HG03457 (cell line): ENCODE measurements around the gene APOL1.
"Not testable (repeated sequence)": the region's sequence is repeated elsewhere in the genome, so short reads cannot be mapped to it uniquely, and the experiment has no call there.

ENCODE experiments used
- ATAC-seq: cut with Tn5 transposase; IDR thresholded peaks from one replicate; pipeline ENCODE4 v1.9.1; 2021; ENCODE audit warnings: moderate number of reproducible peaks; ENCODE audit not compliant: unreplicated experiment

Gene APOL1

DNA sequence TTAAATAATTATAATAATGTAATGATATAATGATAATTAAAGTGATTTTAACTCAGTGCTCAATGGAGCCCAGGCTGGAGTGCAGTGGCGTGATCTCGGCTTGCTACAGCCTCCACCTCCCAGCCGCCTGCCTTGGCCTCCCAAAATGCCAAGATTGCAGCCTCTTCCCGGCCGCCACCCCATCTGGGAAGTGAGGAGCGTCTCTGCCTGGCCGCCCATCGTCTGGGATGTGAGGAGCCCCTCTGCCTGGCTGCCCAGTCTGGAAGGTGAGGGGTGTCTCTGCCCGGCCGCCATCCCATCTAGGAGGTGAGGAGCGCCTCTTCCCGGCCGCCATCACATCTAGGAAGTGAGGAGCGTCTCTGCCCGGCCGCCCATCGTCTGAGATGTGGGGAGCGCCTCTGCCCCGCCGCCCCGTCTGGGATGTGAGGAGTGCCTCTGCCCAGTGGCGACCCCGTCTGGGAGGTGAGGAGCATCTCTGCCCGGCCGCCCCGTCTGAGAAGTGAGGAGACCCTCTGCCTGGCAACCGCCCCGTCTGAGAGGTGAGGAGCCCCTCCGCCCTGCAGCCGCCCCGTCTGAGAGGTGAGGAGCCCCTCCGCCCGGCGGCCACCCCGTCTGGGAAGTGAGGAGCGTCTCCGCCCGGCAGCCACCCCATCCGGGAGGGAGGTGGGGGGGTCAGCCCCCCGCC is 37.6 kb downstream of the APOL1 start:
- not testable (repeated sequence) for ATAC-seq

DNA sequence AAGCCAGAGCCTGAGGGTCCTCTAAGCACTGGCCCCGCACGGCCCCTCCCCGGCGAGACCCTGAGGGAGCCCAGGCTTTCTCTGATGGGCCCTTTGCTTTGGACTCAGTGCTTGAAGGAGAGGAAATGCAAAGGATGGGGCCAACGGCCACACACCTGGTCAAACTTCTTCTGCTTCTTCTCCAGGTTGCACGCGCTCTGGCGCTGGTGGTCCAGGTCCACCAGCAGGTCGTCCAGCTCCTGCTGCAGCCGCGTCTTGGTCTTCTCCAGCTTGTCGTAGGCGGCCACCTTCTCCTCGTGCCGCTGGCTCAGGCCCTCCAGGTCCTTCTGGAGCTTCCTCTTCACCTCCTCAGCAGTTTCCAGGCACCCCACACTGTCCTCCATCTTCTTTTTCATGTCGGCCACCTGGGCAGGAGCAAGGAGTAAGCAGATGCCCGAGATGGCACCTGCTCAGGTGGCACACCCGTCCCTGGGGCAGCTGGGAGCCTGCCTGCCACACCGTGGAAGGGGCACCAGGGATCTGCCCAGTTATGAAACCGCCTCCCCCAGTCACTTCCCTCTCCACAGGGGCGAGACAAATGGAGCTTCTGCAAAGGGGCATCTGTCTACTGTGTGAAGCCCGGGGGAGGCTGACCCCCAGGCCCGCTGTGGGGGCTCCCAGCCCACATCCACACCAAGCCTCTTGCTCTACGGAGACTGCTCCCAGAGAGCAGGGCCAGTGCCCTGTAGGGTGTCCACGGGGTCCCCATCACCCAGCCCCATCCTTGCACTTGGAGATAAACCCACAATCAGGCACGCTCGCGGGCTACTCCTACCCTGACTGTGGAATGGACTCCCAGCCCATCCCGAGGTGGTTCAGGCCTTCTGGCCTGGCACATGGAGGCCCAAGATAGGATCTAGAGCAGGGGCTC is 39.2 kb downstream of the APOL1 start:
- no peak for ATAC-seq

DNA sequence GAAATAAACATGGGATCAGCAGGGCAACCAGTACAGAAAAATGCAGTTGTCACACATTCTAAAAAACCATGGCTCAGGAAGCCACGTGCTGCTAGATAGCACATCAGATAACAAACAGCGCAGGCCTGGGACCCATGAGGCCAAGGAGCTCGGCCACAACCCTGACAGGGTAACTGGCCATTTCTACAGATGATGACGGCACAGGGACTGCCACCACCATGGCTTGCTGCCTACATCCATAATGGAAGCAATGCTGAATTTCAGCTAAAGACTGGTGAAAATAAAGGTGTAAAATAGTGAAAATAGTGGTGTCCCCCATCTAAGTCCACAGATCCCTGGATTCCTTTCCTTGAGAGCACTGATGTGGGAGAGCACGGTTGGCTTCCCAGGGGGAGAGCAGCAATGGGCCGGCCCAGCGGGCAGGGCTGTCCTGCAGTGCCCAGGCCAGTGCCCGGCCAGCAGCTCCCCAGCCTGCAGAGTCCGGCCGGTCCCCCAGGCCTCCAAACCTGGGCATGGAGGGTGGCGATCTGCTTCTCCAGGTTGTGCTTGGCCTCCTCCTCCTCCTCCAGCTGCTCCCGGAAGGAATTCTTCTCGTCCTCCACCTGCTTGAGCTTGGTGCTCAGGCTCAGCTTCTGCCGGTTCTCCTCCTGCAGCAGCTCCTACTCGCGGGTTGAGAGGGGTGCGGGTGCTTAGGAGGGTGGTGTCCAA is 40.0 kb downstream of the APOL1 start:
- no peak for ATAC-seq

DNA sequence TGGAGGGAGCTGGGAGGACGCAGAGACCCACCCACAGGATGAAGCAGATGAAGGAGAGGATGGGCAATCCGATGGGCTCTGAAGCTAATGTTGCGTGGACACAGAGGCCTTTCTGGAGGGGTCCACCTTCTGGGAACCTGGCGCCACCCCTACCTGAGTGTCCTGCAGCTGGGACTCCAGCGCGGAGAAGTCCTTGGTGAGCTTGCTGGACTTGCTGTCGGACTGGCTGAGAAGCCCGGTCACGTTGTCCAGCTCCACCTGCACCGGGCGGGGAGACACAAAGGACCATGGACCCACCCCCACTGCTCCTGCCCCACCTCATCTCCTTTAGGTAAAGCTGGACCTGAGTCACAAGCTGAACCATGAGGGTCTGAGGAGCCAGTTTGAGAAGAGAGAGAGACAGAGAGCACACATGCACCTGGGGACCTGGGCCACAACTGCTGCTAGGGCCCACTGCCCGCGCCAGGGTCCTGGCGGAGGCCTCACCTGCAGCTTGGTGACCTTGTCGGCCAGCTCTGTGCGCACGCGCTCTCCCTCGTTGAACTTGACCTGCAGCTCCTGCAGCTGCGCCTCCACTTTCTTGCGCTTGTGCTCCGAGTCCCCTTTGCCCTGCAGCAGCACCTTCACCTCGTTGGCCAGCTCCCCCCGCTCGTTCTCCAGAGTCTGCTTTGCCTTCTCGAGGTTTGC is 40.8 kb downstream of the APOL1 start:
- no peak for ATAC-seq

DNA sequence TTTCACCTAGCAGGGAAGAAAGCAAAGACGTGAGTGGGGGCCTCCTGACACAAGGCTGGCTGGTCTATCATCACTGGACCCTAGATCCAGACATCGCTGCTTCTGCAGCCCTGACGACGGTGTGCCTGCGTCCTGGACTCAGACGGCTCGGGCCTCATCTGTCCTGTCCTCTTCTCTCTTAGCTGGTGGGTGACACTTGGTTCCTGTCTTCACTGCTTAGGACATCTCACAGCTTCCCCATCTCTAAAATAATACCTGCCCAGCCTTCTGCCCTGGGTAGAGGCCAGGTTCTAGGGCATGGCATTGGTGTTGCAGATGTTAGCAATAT is 41.3 kb downstream of the APOL1 start:
- no peak for ATAC-seq

DNA sequence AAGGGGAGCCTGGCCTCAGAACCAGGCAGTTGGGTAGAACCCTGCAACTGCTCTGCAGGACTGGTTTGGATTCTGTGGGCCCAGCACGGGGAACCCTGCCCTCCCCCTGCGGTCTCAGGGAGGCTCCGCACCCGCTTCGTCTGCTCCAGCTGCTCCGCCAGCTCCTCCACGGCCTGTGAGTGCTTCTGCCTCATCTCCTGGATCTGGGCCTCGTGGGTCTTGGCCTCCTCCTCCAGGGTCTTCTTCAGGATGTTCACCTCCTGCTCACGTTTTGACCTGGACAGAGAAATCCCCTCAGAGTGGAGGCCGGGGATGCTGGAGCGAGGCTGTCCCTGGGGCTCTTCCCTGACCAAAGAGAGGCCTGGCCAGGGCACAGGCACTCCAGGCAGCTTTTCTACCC is 41.9 kb downstream of the APOL1 start:
- no peak for ATAC-seq

DNA sequence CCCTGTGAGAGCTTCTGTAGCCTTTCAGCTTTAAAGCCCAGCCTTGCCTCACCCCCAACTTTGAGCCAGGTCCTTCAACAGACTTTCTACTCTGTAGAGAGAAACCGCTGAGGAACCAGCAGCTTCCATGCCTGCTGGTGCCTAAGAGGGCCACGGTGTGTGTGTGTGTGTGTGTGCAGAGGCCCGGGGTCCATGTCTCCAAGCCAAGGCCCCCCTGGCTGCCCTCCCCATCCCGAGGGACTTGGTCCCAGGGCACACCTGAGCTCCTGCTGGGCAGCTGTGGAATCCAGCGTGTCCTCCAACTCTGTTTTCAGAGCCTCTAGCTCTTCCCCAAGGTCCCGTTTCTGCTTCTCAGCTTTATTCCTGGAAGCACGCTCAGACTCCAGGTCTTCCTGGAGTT is 42.3 kb downstream of the APOL1 start:
- ATAC-seq: no peak

DNA sequence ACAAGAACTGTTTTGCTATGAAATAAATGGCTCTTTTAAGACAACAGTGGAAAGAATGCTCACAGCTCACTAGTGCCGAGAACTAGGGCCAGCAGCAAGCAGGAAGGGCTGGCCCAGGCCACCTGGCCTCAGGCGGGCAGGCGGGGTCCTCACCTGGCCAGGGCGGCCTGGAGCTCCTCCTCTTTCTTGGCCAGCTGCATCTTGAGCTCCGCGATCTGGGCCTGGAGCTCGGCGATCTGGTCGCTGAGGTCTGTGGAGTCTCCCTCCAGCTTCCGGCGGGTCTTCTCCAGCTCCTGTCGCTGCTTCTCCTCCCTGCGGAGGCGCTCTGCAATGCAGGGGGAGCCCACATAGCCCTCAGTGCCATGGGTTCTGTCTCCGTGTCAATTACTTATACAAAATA is 43.8 kb downstream of the APOL1 start:
- no peak for ATAC-seq

DNA sequence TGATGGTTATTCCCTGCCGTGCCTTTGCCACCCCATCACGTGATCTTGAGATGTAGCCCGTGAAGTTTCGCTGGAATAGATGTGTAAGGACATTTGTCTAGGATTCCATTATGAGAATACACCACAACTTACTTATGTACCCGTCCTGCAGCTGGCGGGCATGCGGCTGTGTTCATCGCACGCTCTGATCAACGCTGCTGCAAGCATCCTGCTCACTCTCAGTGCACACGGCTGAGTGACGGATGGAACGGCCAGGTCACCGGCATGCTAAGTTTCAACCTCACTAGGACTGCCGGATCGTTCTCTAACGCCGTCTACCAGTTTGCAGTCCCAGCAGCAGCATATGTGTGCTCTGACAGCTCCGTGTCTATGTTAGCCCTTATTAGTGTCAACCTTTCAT is 44.6 kb downstream of the APOL1 start:
- ATAC-seq: no peak

DNA sequence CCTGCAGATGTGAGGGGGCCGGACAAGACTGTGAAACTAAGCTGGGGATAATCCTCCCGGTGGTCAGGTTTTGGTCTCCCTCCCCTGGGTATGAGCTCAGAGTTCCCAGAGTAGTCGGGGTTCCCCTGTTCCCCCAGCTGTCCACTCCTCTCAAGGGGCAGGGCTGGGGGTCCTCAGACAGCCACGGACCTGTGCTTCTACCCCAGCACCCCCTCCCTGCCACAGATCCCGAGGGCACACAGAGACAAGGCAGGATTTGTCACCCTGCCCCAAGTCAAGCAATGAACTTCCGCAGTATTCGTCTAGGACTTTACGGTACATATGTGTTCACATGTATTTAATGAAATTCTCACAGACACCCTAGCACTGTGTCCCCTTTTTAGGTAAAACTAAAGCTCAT is 45.2 kb downstream of the APOL1 start:
- no peak for ATAC-seq

DNA sequence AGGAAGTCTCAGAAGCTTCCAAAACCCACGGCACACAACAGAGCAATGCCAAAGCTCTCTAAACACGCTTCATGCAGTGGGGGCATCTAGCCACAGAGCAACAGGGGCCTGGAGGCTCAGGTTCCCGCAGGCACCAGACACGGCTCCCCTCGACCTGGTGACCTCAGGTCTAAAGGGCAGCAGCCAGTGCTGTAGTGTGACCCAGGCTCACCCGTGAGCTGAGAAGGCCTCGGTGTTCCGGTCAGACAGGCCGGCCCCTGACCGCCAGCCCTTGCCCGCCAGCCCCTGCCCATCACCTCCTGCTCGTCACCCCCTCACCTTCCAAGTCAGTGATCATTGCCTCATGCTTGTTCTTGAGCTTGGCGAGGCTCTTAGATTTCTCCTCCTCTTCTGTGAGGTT is 45.7 kb downstream of the APOL1 start:
- no peak for ATAC-seq

DNA sequence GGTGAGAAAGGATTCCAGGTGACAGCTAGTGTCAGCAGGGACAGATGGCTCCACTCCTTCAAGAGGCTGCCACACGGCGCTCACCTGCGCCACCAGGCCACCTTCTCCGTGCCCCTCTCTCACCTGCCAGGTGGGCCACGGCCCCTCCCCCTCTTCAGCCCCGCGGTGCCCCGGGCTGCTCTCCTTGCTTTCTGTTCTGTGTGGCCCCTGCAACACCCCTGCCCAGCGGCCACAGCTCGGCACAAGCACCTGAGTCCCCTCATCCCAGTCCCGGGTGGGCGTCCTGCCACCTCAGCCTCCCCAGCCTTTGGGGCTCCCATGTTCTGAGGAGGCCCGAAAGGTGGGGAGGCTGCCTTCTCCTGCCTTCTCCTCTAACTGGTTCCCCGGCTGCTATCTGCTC is 46.4 kb downstream of the APOL1 start:
- ATAC-seq: no peak

DNA sequence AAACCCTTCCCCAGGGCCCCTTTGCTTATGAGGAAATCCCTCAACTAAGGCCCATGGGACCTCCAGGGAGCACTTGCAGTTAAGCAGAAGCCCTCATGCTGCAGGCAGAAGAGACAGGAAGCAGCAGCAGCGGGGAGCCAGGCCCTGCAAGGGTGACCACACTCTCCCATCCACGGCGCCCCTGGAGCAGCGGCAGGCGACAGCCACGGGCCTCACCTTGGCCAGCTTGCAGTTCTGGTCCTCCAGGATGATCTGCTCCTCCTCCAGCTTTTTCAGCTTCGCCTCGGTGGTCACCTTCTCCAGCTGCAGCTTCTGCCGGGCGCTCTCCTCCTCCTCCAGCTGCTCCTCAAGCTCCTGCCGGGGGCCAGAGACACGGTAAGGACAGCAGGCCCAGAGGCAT is 47.0 kb downstream of the APOL1 start:
- ATAC-seq: no peak

DNA sequence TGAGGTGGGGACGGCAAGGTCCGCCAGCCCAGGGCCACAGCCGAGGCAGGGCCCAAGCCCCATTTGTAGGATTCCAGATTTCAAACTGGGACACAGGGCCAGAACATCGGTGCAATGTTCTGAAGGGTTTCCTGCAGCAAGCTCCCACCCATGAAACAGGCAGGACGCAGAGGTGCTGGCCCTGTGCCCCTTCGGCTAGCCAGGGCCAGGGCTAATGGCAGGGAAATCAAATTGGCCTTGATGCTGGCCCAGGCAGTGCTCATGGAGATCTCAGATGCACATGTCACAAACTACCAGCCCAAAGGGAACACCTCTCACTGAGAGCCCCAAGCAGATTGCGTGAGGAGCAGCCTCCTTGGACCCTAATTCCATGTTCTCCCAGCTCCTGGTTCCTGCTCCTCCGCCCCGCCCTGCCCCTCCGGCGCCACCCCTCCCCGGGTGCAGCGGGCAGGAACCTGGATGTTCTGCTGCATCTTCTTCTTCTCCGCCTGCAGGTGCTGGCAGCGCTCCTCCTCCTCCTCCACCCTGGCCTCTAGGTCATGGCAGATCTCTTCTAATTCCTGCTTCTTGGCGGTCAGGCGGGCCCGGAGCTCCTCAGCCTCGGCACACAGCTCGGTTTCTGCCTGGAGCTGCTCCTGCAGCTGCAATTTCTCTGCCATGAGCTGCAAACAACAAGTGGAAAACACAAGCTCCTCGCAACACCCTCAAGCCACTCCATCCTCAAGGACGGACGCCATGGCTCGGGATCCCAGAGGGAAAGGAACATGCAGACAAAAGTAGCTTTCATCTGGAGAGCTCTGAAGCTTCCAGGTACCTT is 47.7 kb downstream of the APOL1 start:
- no peak for ATAC-seq

DNA sequence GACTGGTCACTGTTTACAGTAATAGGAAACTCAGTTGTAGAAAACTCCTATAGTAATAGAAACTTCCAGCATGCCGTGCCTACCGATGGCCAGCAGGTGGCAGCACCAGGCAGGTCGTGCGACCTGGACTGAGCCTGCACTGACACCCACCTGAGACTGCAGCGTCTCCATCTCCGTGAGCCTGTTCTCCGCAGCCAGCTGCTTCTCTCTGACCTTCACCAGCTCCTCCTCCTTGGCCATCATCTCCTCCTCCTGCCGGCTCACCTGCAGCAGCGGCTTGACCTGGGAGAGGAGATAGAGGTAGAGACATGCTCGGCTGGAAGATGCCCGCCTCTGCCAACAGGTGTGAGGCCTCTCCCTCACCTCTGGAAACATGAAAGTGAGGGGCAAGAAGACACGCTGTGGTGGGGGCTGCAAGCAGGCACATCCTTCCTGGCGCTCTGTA is 48.5 kb downstream of the APOL1 start:
- ATAC-seq: no peak

DNA sequence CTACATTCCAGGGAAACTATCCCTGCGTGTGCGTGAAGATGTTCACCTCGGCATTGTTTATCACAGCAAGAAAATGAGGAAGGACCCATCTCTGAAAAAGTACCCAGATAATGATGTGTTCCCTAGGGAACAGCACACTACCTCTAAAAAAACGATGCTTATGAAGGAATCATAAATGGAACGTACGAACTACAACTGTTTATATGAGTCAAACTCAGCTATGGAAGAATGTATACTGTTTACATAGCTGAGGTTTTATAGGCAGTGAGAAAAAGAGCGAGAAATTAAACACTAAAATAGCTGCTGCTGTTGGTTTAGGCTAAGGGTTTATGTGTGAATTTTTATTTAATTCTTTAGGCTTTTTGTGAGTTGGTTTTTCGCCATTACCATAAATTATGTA is 48.9 kb downstream of the APOL1 start:
- no peak for ATAC-seq

DNA sequence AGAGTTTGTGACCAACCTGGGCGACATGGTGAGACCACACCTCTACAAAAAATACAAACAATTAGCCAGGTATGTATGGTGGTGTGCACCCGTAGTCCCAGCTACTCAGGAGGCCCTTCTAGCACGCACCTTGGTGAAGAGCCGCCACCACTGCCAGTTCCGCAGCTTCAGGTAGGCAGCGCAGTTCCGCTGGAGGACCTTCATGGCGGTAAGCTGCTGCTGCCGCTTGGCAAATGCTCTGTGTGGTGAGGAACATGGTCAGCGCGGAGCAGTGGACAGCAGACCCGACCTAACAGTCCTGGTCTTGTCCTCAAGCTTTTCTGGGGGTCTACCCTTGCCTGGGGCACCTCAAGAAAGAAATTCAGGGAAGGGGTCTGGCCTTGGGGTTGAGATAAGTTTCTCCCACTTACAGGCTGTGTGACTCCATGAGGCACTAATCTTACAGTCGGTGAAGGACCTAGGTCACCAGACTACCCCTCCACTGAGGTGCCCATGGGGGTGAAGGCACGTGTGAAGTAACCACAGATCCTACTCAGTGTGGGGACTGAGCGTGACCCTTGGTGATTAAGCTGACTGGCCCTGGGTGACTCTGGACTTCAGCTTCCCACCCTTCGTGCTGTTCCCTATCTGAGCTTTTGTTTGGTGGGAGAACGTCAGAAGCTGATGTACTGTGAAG is 49.6 kb downstream of the APOL1 start:
- ATAC-seq: no peak

DNA sequence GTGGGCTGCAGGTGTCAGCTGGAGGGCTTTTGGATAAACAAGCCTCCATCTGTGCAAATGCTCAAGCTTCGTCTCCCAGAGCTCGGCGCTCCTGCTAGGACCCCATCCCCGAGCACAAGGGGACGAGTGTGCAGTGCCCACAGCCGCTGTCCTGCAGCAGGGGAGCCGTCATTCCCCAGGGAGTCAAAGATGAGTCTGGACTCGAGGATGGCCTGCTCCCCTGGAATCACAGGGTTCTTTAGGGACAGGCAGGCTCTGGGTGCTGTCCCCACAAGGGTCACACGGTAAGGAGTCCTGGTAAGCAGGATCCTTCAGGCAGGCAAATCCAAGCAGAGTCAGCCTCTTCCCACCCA is 50.2 kb downstream of the APOL1 start:
- ATAC-seq: no peak

DNA sequence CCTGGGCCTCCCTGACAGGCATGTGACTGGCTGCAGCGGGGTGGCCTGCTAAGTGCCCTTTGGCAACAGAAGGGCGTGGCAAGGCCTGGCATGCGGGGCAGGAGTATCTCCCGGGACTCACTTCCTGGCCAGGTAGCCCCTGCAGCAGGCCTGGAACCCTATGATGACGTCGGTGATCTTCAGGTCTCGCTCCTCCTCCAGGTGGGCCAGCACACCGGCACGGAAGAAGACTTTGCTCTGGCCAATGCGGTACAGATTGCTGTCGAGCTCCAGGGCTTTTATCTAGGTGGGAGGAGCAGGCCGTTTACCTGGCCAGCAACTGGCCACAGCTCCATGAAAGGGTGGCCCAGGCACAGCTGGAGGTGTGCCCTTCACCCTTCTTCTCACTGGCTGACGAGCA is 50.9 kb downstream of the APOL1 start:
- ATAC-seq: no peak

DNA sequence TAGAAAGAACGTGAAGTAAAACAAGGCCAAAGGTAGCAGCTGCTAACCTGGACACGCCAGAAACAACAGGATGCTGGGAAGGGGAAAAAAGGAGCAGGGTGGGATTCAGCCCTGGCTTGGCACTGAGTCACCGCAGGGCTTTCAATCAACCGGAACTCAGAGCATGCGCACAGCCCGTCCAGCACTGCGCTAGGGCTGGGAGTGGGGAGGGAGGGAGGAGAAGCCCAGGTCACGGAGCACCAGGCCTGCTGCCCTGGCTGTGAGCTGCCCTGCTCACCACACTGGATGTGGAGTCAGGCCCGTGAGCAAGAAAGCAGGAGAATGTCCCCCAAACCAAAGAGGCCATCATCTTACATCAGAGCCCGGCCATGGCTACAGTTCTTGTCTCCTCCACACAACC is 51.5 kb downstream of the APOL1 start:
- no peak for ATAC-seq
